ENCODE results near the gene GNG3. TPM values are rescaled to one million over a fixed set of nuclear protein-coding genes. Genes with fewer than 3 reads are reported as not detected.
A peak's percentile ranks its signal among the peaks of the same experiment; 100 is the strongest.

The GNG3 gene
- total RNA-seq, 6 experiments from 2014 or later = not detected

DNA sequence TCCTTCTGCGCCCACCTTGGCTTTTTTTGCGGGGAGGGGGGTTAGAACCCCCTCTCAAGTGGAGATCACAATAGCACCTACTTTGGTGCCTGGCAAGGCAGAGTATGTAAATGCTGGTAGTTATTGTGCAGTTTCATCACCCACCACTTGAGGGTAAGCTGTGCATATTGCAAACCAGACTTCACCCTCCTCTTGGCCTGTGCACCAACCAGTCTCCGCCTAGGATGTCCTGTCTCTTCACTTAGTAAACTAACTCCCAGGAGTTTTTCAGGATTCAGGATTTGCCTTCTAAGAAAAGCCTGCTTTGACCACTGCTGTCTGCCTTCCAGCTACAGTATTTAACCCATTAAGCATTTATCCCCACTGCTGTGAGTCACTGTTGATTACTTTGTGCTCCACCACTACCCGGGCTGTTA, 26.6 kb upstream of the GNG3 start:
- 41% methylated on average over 4 of the region's 4 CpGs for WGBS (ENCODE audit: insufficient coverage, low coverage, low lambda C conversion rate, missing lambda C conversion rate)
- peak in 1 of 3 donors; percentile 61 for DNase-seq
- H3K9me3 ChIP-seq = no peaks in the 10 kb centered on the region
- peak; percentile 77 to 94 (median 86) for ATAC-seq
- intact Hi-C loops (cut with DNase I) = no loop called here
- no peaks in the 10 kb centered on the region for H3K27me3 ChIP-seq
- no peak overlapping the region for H3K4me3 ChIP-seq
- H3K36me3 ChIP-seq = peaks cover 0 to 10% (median 0%) of the 10 kb centered on the region in 4 donors
- H3K4me1 ChIP-seq = peaks cover 0 to 19% (median 8%) of the 10 kb centered on the region in 4 donors
- TF ChIP-seq, protein P1, sequence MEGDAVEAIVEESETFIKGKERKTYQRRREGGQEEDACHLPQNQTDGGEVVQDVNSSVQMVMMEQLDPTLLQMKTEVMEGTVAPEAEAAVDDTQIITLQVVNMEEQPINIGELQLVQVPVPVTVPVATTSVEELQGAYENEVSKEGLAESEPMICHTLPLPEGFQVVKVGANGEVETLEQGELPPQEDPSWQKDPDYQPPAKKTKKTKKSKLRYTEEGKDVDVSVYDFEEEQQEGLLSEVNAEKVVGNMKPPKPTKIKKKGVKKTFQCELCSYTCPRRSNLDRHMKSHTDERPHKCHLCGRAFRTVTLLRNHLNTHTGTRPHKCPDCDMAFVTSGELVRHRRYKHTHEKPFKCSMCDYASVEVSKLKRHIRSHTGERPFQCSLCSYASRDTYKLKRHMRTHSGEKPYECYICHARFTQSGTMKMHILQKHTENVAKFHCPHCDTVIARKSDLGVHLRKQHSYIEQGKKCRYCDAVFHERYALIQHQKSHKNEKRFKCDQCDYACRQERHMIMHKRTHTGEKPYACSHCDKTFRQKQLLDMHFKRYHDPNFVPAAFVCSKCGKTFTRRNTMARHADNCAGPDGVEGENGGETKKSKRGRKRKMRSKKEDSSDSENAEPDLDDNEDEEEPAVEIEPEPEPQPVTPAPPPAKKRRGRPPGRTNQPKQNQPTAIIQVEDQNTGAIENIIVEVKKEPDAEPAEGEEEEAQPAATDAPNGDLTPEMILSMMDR (IDR thresholded peaks at IDR 0.05) = peak; percentile 41 to 58 (median 54)
- TF ChIP-seq POLR2A (IDR thresholded peaks at IDR 0.05) = no peak
- H3K27ac ChIP-seq = no peak overlapping the region

DNA sequence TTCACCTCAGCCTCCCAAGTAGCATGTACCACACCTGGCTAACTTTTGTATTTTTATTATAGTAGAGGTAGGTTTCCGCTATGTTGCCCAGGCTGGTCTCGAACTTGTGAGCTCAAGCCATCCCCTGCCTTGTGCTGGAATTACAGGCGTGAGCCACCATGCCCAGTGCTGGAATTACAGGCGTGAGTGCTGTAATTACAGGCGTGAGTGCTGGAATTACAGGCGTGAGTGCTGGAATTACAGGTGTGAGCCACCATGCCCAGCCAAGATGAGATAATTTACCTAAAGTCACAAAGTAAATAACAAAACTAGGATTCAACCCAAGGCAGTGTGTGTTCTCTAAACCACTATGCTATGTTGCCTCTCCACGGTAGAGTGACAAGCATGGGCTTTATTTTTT, 25.0 kb upstream of the GNG3 start:
- Histone ChIP-seq H3K4me1 (peaks cover 0 to 10% (median 5%) of the 10 kb centered on the region in 4 donors), H3K36me3 (peaks cover 0 to 1% (median 0%) of the 10 kb centered on the region in 4 donors), H3K27ac (no peak overlapping the region), H3K27me3 (no peaks in the 10 kb centered on the region), H3K4me3 (no peak overlapping the region), H3K9me3 (no peaks in the 10 kb centered on the region)
- WGBS (ENCODE audit: insufficient coverage, low coverage, low lambda C conversion rate, missing lambda C conversion rate) = 56% methylated on average over 7 of the region's 7 CpGs
- TF ChIP-seq, protein P1 (IDR thresholded peaks at IDR 0.05) = no peak
- no peak for TF ChIP-seq POLR2A (IDR thresholded peaks at IDR 0.05)
- no peak for DNase-seq
- no peak for ATAC-seq
- intact Hi-C loops (cut with DNase I) = no loop called here

DNA sequence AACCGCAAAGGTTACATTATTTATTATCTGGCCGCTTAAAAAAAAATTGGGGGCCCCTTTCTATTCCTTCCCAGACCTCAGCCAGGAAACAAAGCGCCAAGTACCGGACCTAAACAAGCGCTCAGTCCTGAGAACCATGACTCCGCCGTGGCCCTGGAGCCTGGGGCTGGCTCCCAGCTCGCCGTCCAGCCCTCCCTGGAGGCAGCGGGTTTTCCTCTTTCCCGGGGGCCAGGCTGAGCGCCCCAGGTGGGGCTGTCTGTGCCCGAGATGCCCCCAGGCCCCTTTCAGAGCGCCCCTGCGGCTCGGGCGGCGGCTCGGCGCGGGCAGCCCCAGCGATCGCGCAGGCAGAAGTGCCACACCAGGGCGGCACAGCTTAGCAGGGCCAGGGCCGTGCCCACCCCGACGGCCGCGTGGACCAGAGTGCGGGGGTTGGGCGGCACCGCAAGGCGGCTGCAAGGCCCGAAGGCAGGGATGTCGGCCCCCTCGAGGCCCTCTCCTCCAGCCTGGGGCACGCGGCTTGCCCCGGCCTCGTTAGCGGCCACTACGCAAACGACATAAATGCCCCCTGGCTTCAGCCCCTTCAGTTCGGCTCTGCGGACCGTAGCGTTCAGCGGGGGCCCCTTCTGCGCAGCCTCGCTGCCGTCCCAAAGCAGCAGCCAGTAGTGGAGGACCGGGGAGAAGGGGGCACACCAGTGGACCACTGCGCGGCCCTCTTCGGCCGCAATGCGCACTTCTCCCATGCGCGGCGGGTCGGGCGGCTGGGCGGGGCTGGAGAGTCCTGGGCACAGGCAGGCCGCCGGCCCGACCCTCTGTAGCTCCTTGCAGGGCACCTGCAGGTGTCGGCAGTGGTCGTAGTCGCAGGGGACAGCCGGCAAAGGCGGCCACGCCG, 19.7 kb upstream of the GNG3 start:
- H3K27me3 ChIP-seq = no peaks in the 10 kb centered on the region
- no peak for DNase-seq
- intact Hi-C loops (cut with DNase I) = no loop called here
- H3K4me1 ChIP-seq = peaks cover 0 to 6% (median 0%) of the 10 kb centered on the region in 4 donors
- H3K9me3 ChIP-seq = no peaks in the 10 kb centered on the region
- H3K36me3 ChIP-seq = peaks cover 0 to 21% (median 4%) of the 10 kb centered on the region in 4 donors
- 79% methylated on average over 13 of the region's 74 CpGs for WGBS (ENCODE audit: insufficient coverage, low coverage, low lambda C conversion rate, missing lambda C conversion rate)
- H3K27ac ChIP-seq = no peak overlapping the region
- ATAC-seq = peak; percentile 20 to 71 (median 33)
- no peak for TF ChIP-seq POLR2A (IDR thresholded peaks at IDR 0.05)
- TF ChIP-seq, protein P1 (IDR thresholded peaks at IDR 0.05) = no peak
- H3K4me3 ChIP-seq = peak overlapping the region in 1 of 3 donors; percentile 26

DNA sequence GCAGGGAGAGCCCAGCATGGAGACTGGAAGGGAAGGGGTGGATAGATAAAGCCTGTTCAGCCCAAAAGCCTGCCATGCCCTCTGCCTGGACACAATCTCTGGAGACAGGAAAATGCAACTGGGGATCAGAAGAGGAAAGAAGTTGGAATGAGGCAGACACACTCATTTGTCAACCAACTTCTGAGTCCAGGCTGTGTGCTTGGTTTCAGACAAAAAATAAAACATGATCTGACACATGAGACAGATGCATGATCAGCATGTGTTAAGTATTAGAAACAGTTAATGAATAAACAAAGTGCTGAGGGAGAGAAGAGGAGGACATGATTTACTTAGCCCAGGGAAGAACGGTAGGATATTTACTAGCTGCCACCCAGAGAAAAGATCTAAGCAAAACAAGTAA, 19.0 kb upstream of the GNG3 start:
- no peaks in the 10 kb centered on the region for H3K9me3 ChIP-seq
- H3K27me3 ChIP-seq = no peaks in the 10 kb centered on the region
- peak in 1 of 4 donors; percentile 45 for ATAC-seq
- peaks cover 0 to 29% (median 5%) of the 10 kb centered on the region in 4 donors for H3K36me3 ChIP-seq
- no peak for TF ChIP-seq POLR2A (IDR thresholded peaks at IDR 0.05)
- TF ChIP-seq, protein P1 (IDR thresholded peaks at IDR 0.05) = no peak
- intact Hi-C loops (cut with DNase I) = no loop called here
- 31% methylated on average over 1 of the region's 1 CpG for WGBS (ENCODE audit: insufficient coverage, low coverage, low lambda C conversion rate, missing lambda C conversion rate)
- no peak overlapping the region for H3K27ac ChIP-seq
- no peak overlapping the region for H3K4me3 ChIP-seq
- DNase-seq = no peak
- H3K4me1 ChIP-seq = peaks cover 0 to 6% (median 0%) of the 10 kb centered on the region in 4 donors
